ENCODE results near the gene WHAMM. TPM values are rescaled to one million over a fixed set of nuclear protein-coding genes. Genes with fewer than 3 reads are reported as not detected.

WHAMM gene
- total and polyA plus RNA-seq, 4 experiments from 2014 or later = 2.2 to 33.5 (median 19.4) TPM

DNA sequence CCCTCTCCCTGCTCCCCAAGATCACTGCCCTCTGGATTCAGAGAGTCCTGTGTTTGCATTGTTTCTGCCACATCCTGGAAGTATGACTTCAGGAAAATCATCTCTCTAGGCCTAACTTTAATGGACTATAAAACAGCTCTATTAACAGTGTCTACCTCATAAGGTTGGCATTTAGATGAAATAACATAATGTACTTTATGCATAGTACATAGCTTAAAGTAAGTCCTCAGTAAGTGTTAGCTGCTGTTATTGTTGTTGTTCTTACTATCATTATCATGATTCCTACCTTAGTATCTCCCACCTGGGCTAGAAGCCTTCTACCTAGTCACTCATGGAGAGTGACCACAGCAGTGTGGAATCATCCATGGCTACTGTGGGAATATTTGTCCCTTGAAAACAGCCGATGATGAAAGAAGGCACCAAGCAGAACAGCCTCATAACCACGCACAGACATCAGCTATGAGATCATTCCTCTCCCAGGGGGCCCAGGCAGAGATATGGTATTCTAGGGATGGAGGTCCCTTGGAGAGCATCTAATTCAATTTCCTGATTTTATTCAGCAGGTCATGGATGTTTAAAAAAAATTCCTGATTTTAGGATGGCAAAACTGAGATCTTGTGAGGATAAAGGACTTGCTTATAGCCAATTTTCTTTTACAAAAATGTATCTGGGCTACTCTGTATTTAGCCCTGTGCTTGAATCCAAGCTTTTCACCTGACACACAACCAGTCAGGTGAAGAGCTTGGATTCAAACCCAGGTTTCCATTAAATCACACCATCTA, 5.4 kb upstream of the WHAMM start:
- H3K27ac ChIP-seq (ENCODE audit: low read depth, low read length) = no peak overlapping the region
- peaks cover 14 to 24% of the 10 kb centered on the region in 2 donors for H3K27me3 Mint-ChIP-seq
- H3K9me3 ChIP-seq (ENCODE audit: control insufficient read depth in 1 of 2, low read length in 2 of 2) = no peaks in the 10 kb centered on the region
- intact Hi-C loops (cut with micrococcal nuclease) = no loop called here
- no peak for DNase-seq
- peaks cover 7% of the 10 kb centered on the region for H3K27me3 ChIP-seq (ENCODE audit: insufficient read depth, low read length)
- peaks cover 0 to 3% of the 10 kb centered on the region in 2 donors for H3K36me3 Mint-ChIP-seq
- no peak overlapping the region for H3K4me3 ChIP-seq (ENCODE audit: low read length in 2 of 2)
- H3K27ac Mint-ChIP-seq = no peak overlapping the region
- H3K36me3 ChIP-seq (ENCODE audit: insufficient read depth, low read length) = no peaks in the 10 kb centered on the region
- no peak overlapping the region for H3K4me3 Mint-ChIP-seq
- H3K4me1 Mint-ChIP-seq = peaks cover 2 to 8% (median 2%) of the 10 kb centered on the region in 4 donors
- peaks cover 0 to 2% (median 0%) of the 10 kb centered on the region in 8 donors for H3K9me3 Mint-ChIP-seq
- ChIA-PET POLR2A (ENCODE audit: partially characterized antibody) (interaction anchor here (1.1 kb wide), 1 partner anchor 182 kb away, joined by 3 read pairs; the partner anchor contains the start of gene RAMAC), CTCF (ENCODE audit: partially characterized antibody) (interaction anchor here (0.9 kb wide), 1 partner anchor 9 kb away, joined by 3 read pairs; no protein-coding TSS in a partner anchor)
- H3K4me1 ChIP-seq (ENCODE audit: insufficient read depth, low read length) = peaks cover 5% of the 10 kb centered on the region

DNA sequence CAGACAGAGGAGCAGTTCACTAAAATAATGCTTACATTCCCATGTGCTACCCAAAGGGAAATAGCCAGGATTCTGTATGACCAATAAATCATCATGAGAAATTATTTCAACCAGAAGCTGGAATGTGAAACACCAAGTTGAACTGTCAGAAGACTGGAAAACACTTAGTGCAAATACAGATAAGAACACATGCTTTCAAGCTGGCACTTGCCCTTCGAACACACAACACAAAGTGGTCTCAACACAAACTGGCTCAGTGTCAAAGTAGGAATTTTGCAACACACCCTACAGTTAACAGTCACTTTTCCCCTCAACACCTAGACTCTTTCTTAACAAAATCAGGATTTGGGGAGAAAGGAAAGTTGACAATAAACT, 4.9 kb upstream of the WHAMM start:
- Mint-ChIP-seq H3K4me1 (peaks cover 4 to 12% (median 6%) of the 10 kb centered on the region in 4 donors), H3K27me3 (peaks cover 9 to 19% of the 10 kb centered on the region in 2 donors), H3K27ac (no peak overlapping the region), H3K4me3 (no peak overlapping the region), H3K9me3 (peaks cover 0 to 2% (median 0%) of the 10 kb centered on the region in 8 donors), H3K36me3 (no peaks in the 10 kb centered on the region)
- intact Hi-C loops (cut with micrococcal nuclease) = no loop called here
- no peak overlapping the region for H3K4me3 ChIP-seq (ENCODE audit: low read length in 2 of 2)
- ChIA-PET POLR2A (ENCODE audit: partially characterized antibody) (interaction anchor here (1.1 kb wide), 1 partner anchor 181 kb away, joined by 3 read pairs; the partner anchor contains the start of gene RAMAC), CTCF (ENCODE audit: partially characterized antibody) (no interaction called here)
- DNase-seq = no peak
- H3K36me3 ChIP-seq (ENCODE audit: insufficient read depth, low read length) = no peaks in the 10 kb centered on the region
- H3K27me3 ChIP-seq (ENCODE audit: insufficient read depth, low read length) = peaks cover 7% of the 10 kb centered on the region
- H3K9me3 ChIP-seq (ENCODE audit: control insufficient read depth in 1 of 2, low read length in 2 of 2) = no peaks in the 10 kb centered on the region
- H3K27ac ChIP-seq (ENCODE audit: low read depth, low read length) = no peak overlapping the region
- H3K4me1 ChIP-seq (ENCODE audit: insufficient read depth, low read length) = peaks cover 8% of the 10 kb centered on the region

DNA sequence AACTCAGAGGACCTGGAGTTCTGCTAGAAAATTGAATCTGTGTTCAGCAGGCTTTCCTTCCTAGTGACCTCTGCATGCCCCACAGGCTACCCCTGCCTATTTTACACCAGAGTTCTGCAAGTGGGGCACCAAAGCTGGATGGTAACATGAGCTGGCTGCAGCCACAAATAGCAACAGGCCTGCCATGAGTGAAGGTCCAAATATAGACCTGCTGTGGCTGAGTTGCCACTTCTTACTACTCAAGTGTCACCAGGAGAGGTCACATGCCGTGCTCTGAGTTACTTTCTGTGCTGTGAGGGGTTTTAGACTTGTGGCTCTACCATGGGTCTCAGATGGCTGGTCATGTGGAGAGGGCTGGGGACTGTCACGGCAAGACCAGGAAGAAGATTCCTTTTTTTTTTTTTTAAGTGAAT, 3.4 kb upstream of the WHAMM start, which contains the start of gene FSD2:
Gene FSD2, minus strand, starts transcription at position 76 of the 413 bp plus-strand sequence. CDS start 18,679 bp downstream, outside the sequence.
- H3K4me3 ChIP-seq (ENCODE audit: low read length in 2 of 2) = no peak within 1 kb of the TSS
- H3K27me3 ChIP-seq (ENCODE audit: insufficient read depth, low read length) = peaks cover 7% of the 10 kb centered on the region
- Mint-ChIP-seq H3K27ac (no peak within 1 kb of the TSS), H3K9me3 (peaks cover 0 to 2% (median 0%) of the 10 kb centered on the region in 8 donors), H3K4me3 (no peak within 1 kb of the TSS), H3K36me3 (peaks cover 0 to 6% of the 10 kb centered on the region in 2 donors), H3K4me1 (peaks cover 4 to 13% (median 8%) of the 10 kb centered on the region in 4 donors), H3K27me3 (peaks cover under 1 to 12% of the 10 kb centered on the region in 2 donors)
- ChIA-PET CTCF (ENCODE audit: partially characterized antibody) (no interaction called here), POLR2A (ENCODE audit: partially characterized antibody) (no interaction called here)
- no peak for DNase-seq
- H3K36me3 ChIP-seq (ENCODE audit: insufficient read depth, low read length) = no peaks in the 10 kb centered on the region
- no peak within 1 kb of the TSS for H3K27ac ChIP-seq (ENCODE audit: low read depth, low read length)
- peaks cover 8% of the 10 kb centered on the region for H3K4me1 ChIP-seq (ENCODE audit: insufficient read depth, low read length)
- H3K9me3 ChIP-seq (ENCODE audit: control insufficient read depth in 1 of 2, low read length in 2 of 2) = no peaks in the 10 kb centered on the region
- intact Hi-C loops (cut with micrococcal nuclease) = no loop called here

DNA sequence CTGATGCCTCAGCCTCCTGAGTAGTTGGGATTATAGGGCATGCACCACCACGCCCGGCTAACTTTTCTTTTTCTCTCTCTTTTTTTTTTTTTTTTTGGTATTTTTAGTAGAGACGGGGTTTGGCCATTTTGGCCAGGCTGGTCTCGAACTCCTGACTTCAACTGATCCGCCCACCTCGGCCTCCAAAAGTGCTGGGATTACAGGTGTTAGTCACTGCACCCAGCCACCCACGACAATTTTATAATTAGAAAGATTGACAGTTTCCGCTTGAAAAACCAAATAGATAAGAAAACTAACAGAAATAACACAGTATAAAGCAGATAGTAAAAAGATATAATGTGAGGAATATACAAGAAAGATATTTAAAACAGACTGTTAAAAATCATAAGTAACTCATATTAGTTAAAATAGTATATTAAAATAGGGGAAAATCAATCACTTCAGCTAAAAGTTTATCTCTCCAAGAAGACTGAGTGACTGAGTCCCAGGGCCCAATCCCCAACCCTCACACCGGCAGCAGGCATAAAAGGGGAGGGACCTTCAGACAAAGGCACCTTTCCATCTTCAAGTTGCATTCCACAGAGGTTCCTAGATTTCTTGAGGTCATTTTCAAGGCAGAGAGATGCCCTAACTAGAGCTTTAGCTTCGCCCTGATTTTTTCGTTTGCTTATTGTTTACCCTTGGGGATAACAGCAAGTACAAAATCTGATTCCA, 1.4 kb upstream of the WHAMM start:
- H3K4me1 Mint-ChIP-seq = peaks cover 13 to 32% (median 22%) of the 10 kb centered on the region in 4 donors
- H3K36me3 Mint-ChIP-seq = peaks cover 5 to 20% of the 10 kb centered on the region in 2 donors
- Histone ChIP-seq H3K9me3 (ENCODE audit: control insufficient read depth in 1 of 2, low read length in 2 of 2) (no peaks in the 10 kb centered on the region), H3K36me3 (ENCODE audit: insufficient read depth, low read length) (no peaks in the 10 kb centered on the region), H3K27me3 (ENCODE audit: insufficient read depth, low read length) (no peaks in the 10 kb centered on the region), H3K4me1 (ENCODE audit: insufficient read depth, low read length) (peaks cover 24% of the 10 kb centered on the region), H3K27ac (ENCODE audit: low read depth, low read length) (peak overlapping the region; percentile 99), H3K4me3 (ENCODE audit: low read length in 2 of 2) (no peak overlapping the region)
- H3K9me3 Mint-ChIP-seq = peaks cover 0 to 2% (median 0%) of the 10 kb centered on the region in 8 donors
- H3K4me3 Mint-ChIP-seq = peak overlapping the region in 1 of 8 donors; percentile 22
- ChIA-PET POLR2A (ENCODE audit: partially characterized antibody) (interaction anchor here (1.4 to 4.7 kb wide), 2 partner anchors 58 to 203 kb away, joined by 4 to 40 read pairs; no protein-coding TSS in a partner anchor), CTCF (ENCODE audit: partially characterized antibody) (interaction anchor here (1.4 kb wide), 1 partner anchor 57 kb away, joined by 4 read pairs; no protein-coding TSS in a partner anchor)
- H3K27ac Mint-ChIP-seq = peak overlapping the region in 3 of 7 donors; percentile 11 to 94 (median 89)
- peaks cover 0 to 2% of the 10 kb centered on the region in 2 donors for H3K27me3 Mint-ChIP-seq
- intact Hi-C loops (cut with micrococcal nuclease) = loop anchor here (2.0 kb wide), 1 partner anchor 179 kb away; the partner anchor contains the start of gene RAMAC
- DNase-seq = no peak

DNA sequence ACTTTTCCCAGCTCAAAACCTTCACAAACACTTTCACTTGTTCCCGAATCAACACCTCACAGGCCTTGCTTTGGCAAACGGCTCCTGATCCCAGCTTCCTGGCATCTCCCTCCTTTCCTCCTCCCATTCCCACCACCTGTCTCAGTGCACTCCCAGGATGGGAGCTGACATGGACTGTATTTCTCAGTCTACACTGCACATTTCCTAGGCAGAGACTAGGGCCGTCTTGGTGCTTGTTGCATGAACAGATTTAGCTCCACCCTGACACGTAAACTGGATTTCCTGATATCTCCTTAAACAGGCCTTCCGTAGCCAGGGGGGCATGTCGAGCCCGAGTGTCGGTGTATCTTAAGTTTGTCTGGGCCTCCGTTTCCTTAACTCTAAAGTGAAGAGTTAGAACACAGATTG, 790 bp upstream of the WHAMM start:
- POLR2A ChIA-PET (ENCODE audit: partially characterized antibody) = interaction anchor here (1.4 to 4.7 kb wide), 4 partner anchors 58 to 269 kb away, joined by 4 to 40 read pairs (median 26); partner anchors contain the start of genes RAMAC and RPS17
- Mint-ChIP-seq H3K4me1 (peaks cover 13 to 33% (median 22%) of the 10 kb centered on the region in 4 donors), H3K27ac (peak overlapping the region in 5 of 7 donors; percentile 89 to 94 (median 92)), H3K9me3 (peaks cover 0 to 1% (median 0%) of the 10 kb centered on the region in 8 donors), H3K4me3 (peak overlapping the region in 5 of 8 donors; percentile 22 to 89 (median 84)), H3K27me3 (peaks cover 0 to 1% of the 10 kb centered on the region in 2 donors), H3K36me3 (peaks cover 5 to 21% of the 10 kb centered on the region in 2 donors)
- CTCF ChIA-PET (ENCODE audit: partially characterized antibody) = interaction anchor here (1.4 kb wide), 1 partner anchor 58 kb away, joined by 4 read pairs; no protein-coding TSS in a partner anchor
- Histone ChIP-seq H3K4me3 (ENCODE audit: low read length in 2 of 2) (no peak overlapping the region), H3K4me1 (ENCODE audit: insufficient read depth, low read length) (peaks cover 29% of the 10 kb centered on the region), H3K27me3 (ENCODE audit: insufficient read depth, low read length) (no peaks in the 10 kb centered on the region), H3K36me3 (ENCODE audit: insufficient read depth, low read length) (peaks cover 4% of the 10 kb centered on the region), H3K27ac (ENCODE audit: low read depth, low read length) (peak overlapping the region; percentile 99), H3K9me3 (ENCODE audit: control insufficient read depth in 1 of 2, low read length in 2 of 2) (no peaks in the 10 kb centered on the region)
- DNase-seq = peak in 1 of 5 donors; percentile 34
- intact Hi-C loops (cut with micrococcal nuclease) = loop anchor here (1.0 to 2.0 kb wide), 4 partner anchors 58 to 268 kb away; partner anchors contain the start of genes RAMAC and RPS17

DNA sequence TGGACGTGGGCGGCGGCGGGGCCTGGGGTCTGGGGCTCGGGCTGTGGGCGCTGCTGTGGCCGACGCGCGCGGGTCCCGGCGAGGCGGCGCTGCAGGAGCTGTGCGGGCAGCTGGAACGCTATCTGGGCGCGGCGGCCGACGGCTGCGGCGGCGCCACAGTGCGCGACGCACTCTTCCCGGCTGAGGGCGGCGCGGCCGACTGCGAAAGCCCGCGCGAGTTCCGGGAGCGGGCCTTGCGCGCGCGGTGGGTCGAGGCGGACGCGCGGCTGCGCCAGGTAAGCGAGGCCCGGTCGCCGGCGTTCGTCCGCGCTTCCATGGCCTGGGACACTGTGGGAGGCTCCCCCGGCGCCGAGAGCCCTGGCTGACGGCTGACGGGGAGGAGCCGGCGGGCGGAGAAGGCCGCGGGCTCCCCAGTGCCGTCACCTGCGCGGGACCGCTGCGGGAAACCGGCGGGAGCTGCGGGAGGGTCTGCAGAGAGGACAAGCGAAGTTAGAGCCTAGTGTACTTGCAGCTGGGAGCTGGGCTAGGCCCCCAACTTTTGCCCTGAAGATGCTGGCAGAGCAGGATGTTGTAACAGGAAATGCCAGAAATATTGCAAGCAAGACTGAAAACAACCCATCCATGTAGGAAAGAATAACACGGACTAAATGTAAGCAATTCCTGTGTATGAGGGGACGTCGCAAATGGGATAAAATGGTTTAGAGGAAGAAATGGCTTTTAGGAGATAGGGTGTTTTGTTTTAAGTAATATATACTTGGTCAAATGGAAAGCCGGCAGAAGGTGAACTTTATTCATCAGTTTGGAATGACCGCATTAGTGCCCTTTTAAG, 847 bp downstream of the WHAMM start:
- H3K27ac Mint-ChIP-seq = peak overlapping the region; percentile 95 to 100 (median 97)
- Histone ChIP-seq H3K9me3 (ENCODE audit: control insufficient read depth in 1 of 2, low read length in 2 of 2) (no peaks in the 10 kb centered on the region), H3K27ac (ENCODE audit: low read depth, low read length) (peak overlapping the region; percentile 99), H3K27me3 (ENCODE audit: insufficient read depth, low read length) (no peaks in the 10 kb centered on the region), H3K4me1 (ENCODE audit: insufficient read depth, low read length) (peaks cover 35% of the 10 kb centered on the region), H3K4me3 (ENCODE audit: low read length in 2 of 2) (peak overlapping the region; percentile 89 to 94), H3K36me3 (ENCODE audit: insufficient read depth, low read length) (peaks cover 10% of the 10 kb centered on the region)
- H3K27me3 Mint-ChIP-seq = no peaks in the 10 kb centered on the region
- peaks cover 17 to 45% (median 30%) of the 10 kb centered on the region in 4 donors for H3K4me1 Mint-ChIP-seq
- peak overlapping the region; percentile 88 to 100 (median 96) for H3K4me3 Mint-ChIP-seq
- ChIA-PET CTCF (ENCODE audit: partially characterized antibody) (interaction anchor here (1.0 to 1.3 kb wide), 3 partner anchors 60 to 270 kb away, joined by 3 to 5 read pairs (median 3); partner anchors contain the start of gene RPS17), POLR2A (ENCODE audit: partially characterized antibody) (interaction anchor here (1.0 to 4.7 kb wide), 11 partner anchors 14 to 270 kb away, joined by 3 to 40 read pairs (median 6); partner anchors contain the start of genes C15orf40, CPEB1, RAMAC and RPS17)
- no peaks in the 10 kb centered on the region for H3K9me3 Mint-ChIP-seq
- intact Hi-C loops (cut with micrococcal nuclease) = loop anchor here (2.0 to 10.0 kb wide), 2 partner anchors 201 to 255 kb away; partner anchors contain the start of genes BTBD1 and C15orf40
- DNase-seq = peak; percentile 35 to 53 (median 50)
- peaks cover 15 to 32% of the 10 kb centered on the region in 2 donors for H3K36me3 Mint-ChIP-seq
